ENCODE measurements around the gene PPM1F. TPM values are rescaled to one million over a fixed set of nuclear protein-coding genes. Genes with fewer than 3 reads are reported as not detected.

The PPM1F gene
- total RNA-seq, 1 donor from 2014 or later, result 51.0 TPM

GRCh38 chr22:21970037-21970799, 17.6 kb upstream of the PPM1F start:
- Histone ChIP-seq H3K4me1 (no peaks in the 10 kb centered on the region), H3K27ac (no peak overlapping the region), H3K27me3 (ENCODE audit: low read depth) (no peaks in the 10 kb centered on the region), H3K9me3 (no peaks in the 10 kb centered on the region), H3K4me3 (no peak overlapping the region), H3K36me3 (peaks cover 99% of the 10 kb centered on the region)
- DNase-seq, result no peak
- no peak for TF ChIP-seq CTCF (IDR thresholded peaks at IDR 0.05)
- ATAC-seq, result no peak
- intact Hi-C loops (cut with DNase I), result no loop called here

- Histone ChIP-seq H3K36me3 (peaks cover 99% of the 10 kb centered on the region), H3K9me3 (no peaks in the 10 kb centered on the region), H3K27me3 (ENCODE audit: low read depth) (no peaks in the 10 kb centered on the region), H3K27ac (no peak overlapping the region), H3K4me3 (no peak overlapping the region), H3K4me1 (no peaks in the 10 kb centered on the region)
- ATAC-seq (no peak), DNase-seq (no peak)
- intact Hi-C loops (cut with DNase I), result no loop called here
- TF ChIP-seq CTCF (IDR thresholded peaks at IDR 0.05), result no peak
Measured at GRCh38 chr22:21968452-21969129, 15.9 kb upstream of the PPM1F start.

- ATAC-seq (no peak), DNase-seq (no peak)
- Histone ChIP-seq H3K36me3 (peaks cover 99% of the 10 kb centered on the region), H3K9me3 (no peaks in the 10 kb centered on the region), H3K27ac (no peak overlapping the region), H3K4me1 (no peaks in the 10 kb centered on the region), H3K27me3 (ENCODE audit: low read depth) (no peaks in the 10 kb centered on the region), H3K4me3 (no peak overlapping the region)
- no peak for TF ChIP-seq CTCF (IDR thresholded peaks at IDR 0.05)
- intact Hi-C loops (cut with DNase I), result no loop called here
Measured at GRCh38 chr22:21967693-21968271, 15.1 kb upstream of the PPM1F start.

- intact Hi-C loops (cut with DNase I), result no loop called here
- H3K9me3 ChIP-seq, result no peaks in the 10 kb centered on the region
- TF ChIP-seq CTCF (IDR thresholded peaks at IDR 0.05), result no peak
- no peaks in the 10 kb centered on the region for H3K27me3 ChIP-seq (ENCODE audit: low read depth)
- H3K4me1 ChIP-seq, result no peaks in the 10 kb centered on the region
- H3K27ac ChIP-seq, result no peak overlapping the region
- DNase-seq (no peak), ATAC-seq (no peak)
- H3K4me3 ChIP-seq, result no peak overlapping the region
- peaks cover 99% of the 10 kb centered on the region for H3K36me3 ChIP-seq
Measured at GRCh38 chr22:21966643-21967516, 14.2 kb upstream of the PPM1F start.

- Histone ChIP-seq H3K27me3 (ENCODE audit: low read depth) (no peaks in the 10 kb centered on the region), H3K27ac (no peak overlapping the region), H3K4me1 (no peaks in the 10 kb centered on the region), H3K36me3 (peaks cover 98% of the 10 kb centered on the region), H3K9me3 (no peaks in the 10 kb centered on the region), H3K4me3 (no peak overlapping the region)
- intact Hi-C loops (cut with DNase I), result no loop called here
- ATAC-seq, result no peak
- TF ChIP-seq CTCF (IDR thresholded peaks at IDR 0.05), result no peak
- DNase-seq, result no peak
Measured at GRCh38 chr22:21965762-21966288, 13.2 kb upstream of the PPM1F start.

All from lower lobe of right lung (tissue), 2 donors.